Neutrophil (primary cell): Measurements from ENCODE around the gene CCDC142.

Source experiments
- H3K27ac ChIP-seq: fragments of 200-600 bp; sonication (generic); 2 replicates; pipeline ENCODE4 v1.5.1; 2016; ENCODE audit warnings: mild to moderate bottlenecking, moderate library complexity
- H3K27me3 ChIP-seq: fragments of 200-600 bp; sonication (generic); 2 replicates; pipeline ENCODE4 v1.6.0; 2016; ENCODE audit warnings: mild to moderate bottlenecking
- H3K36me3 ChIP-seq: fragments of 200-600 bp; sonication (generic); 2 replicates; pipeline ENCODE4 v1.5.1; 2017
- H3K4me1 ChIP-seq, 2 experiments: fragments of 200-600 bp in 1 of 2; sonication (generic) in 1 of 2; 1 replicate in 1 of 2; 2 replicates in 1 of 2; pipeline versions ENCODE4 v1.5.1 to v1.6.1; 2013 to 2016; ENCODE audit warnings: low read depth in 1 of 2, low read length in 1 of 2, mild to moderate bottlenecking in 1 of 2, moderate library complexity in 1 of 2; ENCODE audit not compliant: control insufficient read depth in 1 of 2, insufficient read depth in 1 of 2
- H3K4me3 ChIP-seq, 2 experiments: fragments of 200-600 bp in 1 of 2; sonication (generic) in 1 of 2; 1 replicate in 1 of 2; 2 replicates in 1 of 2; pipeline ENCODE4 v1.5.1; 2013 to 2016; ENCODE audit warnings: low read depth in 1 of 2, low read length in 1 of 2, mild to moderate bottlenecking in 1 of 2, moderate library complexity in 1 of 2
- H3K9me3 ChIP-seq: fragments of 200-600 bp; sonication (generic); 2 replicates; pipeline ENCODE4 v1.5.1; 2016
- CTCF ChIP-seq: fragments of 200-600 bp; sonication (generic); IDR thresholded peaks from 2 replicates; pipeline ENCODE4 v1.5.1; 2016; ENCODE audit warnings: antibody characterized with exemption

Gene CCDC142

GRCh38 chr2:74457129-74457548 is 25.7 kb downstream of the CCDC142 start:
- peak overlapping the region; percentile 93 for H3K27ac ChIP-seq
- TF ChIP-seq CTCF: no peak
- H3K27me3 ChIP-seq: no peaks in the 10 kb centered on the region
- H3K9me3 ChIP-seq: no peaks in the 10 kb centered on the region
- peaks cover 40 to 44% of the 10 kb centered on the region in 2 experiments for H3K4me1 ChIP-seq
- peaks cover 14% of the 10 kb centered on the region for H3K36me3 ChIP-seq
- H3K4me3 ChIP-seq: peak overlapping the region; percentile 67 to 91

DNA sequence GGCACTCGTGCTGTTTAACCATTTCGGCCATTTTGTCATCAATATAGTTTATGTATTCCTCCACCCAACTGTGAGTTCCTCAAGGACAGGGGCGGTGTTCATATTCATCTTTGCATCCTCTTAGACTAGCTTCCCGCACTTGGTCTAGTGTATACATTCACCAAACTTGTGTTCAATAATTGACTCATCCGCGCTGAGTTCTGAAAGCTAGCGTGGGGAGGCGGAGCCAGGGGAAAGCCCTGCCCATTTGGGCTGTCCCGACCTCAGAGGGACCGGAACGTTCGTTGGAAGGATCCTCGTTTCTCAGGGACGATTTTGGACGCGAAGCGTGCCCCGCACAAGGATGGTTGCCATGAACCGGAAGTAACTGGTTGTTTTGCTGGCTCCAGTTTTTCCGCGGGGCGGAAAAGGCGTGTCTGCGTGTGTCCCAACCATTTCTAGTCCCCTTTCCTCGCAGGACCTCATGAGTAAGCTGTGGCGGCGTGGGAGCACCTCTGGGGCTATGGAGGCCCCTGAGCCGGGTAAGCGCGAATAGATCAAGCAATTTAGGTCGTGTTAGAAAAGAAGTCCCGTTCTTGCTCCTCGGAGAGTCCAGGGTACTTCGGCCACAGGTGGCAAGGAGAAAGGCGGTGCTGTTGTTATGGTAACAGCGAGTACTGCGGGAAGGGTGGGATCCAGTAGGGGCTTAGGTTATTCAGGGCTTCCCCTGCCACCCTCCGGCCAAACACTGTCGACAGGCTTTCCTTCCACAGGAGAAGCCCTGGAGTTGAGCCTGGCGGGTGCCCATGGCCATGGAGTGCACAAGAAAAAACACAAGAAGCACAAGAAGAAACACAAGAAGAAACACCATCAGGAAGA is 27.9 kb downstream of the CCDC142 start, which contains the start of gene INO80B:
Gene INO80B, plus strand, starts transcription at position 434 of the 858 bp plus-strand sequence. Its CDS starts 30 bp downstream, at position 464.
- Histone ChIP-seq H3K4me1 (peaks cover 40 to 44% of the 10 kb centered on the region in 2 experiments), H3K36me3 (peaks cover 4% of the 10 kb centered on the region), H3K4me3 (peak within 1 kb of the TSS; percentile 85 to 97), H3K27me3 (peaks cover 6% of the 10 kb centered on the region), H3K9me3 (no peaks in the 10 kb centered on the region), H3K27ac (peak within 1 kb of the TSS; percentile 83)
- peak; percentile 10 for TF ChIP-seq CTCF

GRCh38 chr2:74450570-74451190 is 32.1 kb downstream of the CCDC142 start:
- Histone ChIP-seq H3K27ac (no peak overlapping the region), H3K4me1 (peaks cover 13 to 14% of the 10 kb centered on the region in 2 experiments), H3K27me3 (peaks cover 30% of the 10 kb centered on the region), H3K4me3 (no peak overlapping the region), H3K36me3 (no peaks in the 10 kb centered on the region), H3K9me3 (no peaks in the 10 kb centered on the region)
- TF ChIP-seq CTCF: no peak

- H3K27ac ChIP-seq: no peak overlapping the region
- TF ChIP-seq CTCF: no peak
- no peaks in the 10 kb centered on the region for H3K36me3 ChIP-seq
- H3K27me3 ChIP-seq: peaks cover 49% of the 10 kb centered on the region
- H3K9me3 ChIP-seq: no peaks in the 10 kb centered on the region
- H3K4me1 ChIP-seq: no peaks in the 10 kb centered on the region
- H3K4me3 ChIP-seq: no peak overlapping the region
Observed at GRCh38 chr2:74448771-74449170, 34.0 kb downstream of the CCDC142 start.

DNA sequence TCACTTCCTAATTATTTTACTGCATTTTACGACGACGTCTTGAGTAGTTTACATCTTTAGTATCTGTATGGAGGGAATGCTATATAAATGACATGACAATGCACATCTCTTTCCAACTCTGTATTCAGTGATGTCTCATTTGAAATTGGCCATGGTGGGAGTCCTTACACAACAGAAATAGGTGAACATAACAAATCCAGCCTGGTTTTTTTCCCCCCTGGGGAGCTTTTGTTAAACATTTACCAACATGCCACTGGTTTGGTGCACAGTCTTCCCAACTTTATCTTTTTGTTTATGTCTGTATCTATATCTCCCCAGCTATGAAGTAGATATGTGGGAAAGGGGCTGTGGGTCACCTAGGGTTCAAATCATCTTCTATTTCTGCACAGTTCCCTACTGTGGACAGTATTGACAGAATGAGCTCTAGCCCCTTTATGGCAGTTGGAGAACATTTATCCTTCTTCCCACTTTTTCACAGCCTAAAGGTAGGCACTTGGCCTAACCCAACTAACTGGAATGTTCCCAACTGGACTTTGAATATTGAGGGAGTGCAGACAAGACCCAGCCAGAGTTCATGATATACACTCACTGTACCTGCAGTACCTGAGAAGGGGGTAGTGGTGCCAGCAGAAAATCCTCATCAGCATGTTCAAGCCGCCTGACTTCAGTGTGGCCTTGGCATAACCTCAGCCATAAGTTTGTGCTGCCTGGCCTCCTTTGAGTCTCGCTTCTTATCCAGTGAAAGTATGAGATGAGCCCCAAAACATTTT is 35.4 kb downstream of the CCDC142 start:
- H3K4me1 ChIP-seq: no peaks in the 10 kb centered on the region
- peaks cover 63% of the 10 kb centered on the region for H3K27me3 ChIP-seq
- H3K9me3 ChIP-seq: no peaks in the 10 kb centered on the region
- no peak for TF ChIP-seq CTCF
- no peak overlapping the region for H3K27ac ChIP-seq
- H3K36me3 ChIP-seq: no peaks in the 10 kb centered on the region
- H3K4me3 ChIP-seq: no peak overlapping the region
